Measurements from ENCODE around the gene STRBP. TPM values are rescaled to one million over a fixed set of nuclear protein-coding genes. Genes with fewer than 3 reads are reported as not detected.
"Not testable (repeated sequence)": the region's sequence is repeated elsewhere in the genome, so short reads cannot be mapped to it uniquely, and the experiment has no call there.

Gene STRBP
- total RNA-seq, 2 donors from 2014 or later = 20.1 to 24.5 TPM

- H3K9me3 ChIP-seq = no peaks in the 10 kb centered on the region
- no peaks in the 10 kb centered on the region for H3K36me3 ChIP-seq
- no peak for TF ChIP-seq POLR2AphosphoS5 (IDR thresholded peaks at IDR 0.05)
- no peak for TF ChIP-seq POLR2A (IDR thresholded peaks at IDR 0.05)
- no peak for TF ChIP-seq CTCF (IDR thresholded peaks at IDR 0.05)
- no peak overlapping the region for H3K27ac ChIP-seq
- 74% methylated on average over 3 of the region's 3 CpGs for WGBS
- no peaks in the 10 kb centered on the region for H3K4me1 ChIP-seq (replicated peaks)
- DNase-seq (ENCODE audit: low spot score) = no peak
- H3K4me3 ChIP-seq = no peak overlapping the region
- intact Hi-C loops (cut with DNase I) = no loop called here
- H3K27me3 ChIP-seq (replicated peaks; ENCODE audit: insufficient read depth) = no peaks in the 10 kb centered on the region
These were observed 10.0 kb upstream of the STRBP start for GRCh38 chr9:123278361-123278760.

GRCh38 chr9:123276551-123276950 lies 8.2 kb upstream of the STRBP start:
- Histone ChIP-seq H3K9me3 (no peaks in the 10 kb centered on the region), H3K4me1 (replicated peaks) (no peaks in the 10 kb centered on the region), H3K36me3 (no peaks in the 10 kb centered on the region), H3K27me3 (replicated peaks; ENCODE audit: insufficient read depth) (no peaks in the 10 kb centered on the region), H3K4me3 (no peak overlapping the region), H3K27ac (no peak overlapping the region)
- no peak for DNase-seq (ENCODE audit: low spot score)
- TF ChIP-seq POLR2AphosphoS5 (IDR thresholded peaks at IDR 0.05) (no peak), CTCF (IDR thresholded peaks at IDR 0.05) (no peak), POLR2A (IDR thresholded peaks at IDR 0.05) (no peak)
- intact Hi-C loops (cut with DNase I) = no loop called here

- DNase-seq (ENCODE audit: low spot score); H3K27me3 ChIP-seq (replicated peaks; ENCODE audit: insufficient read depth); H3K27ac ChIP-seq; H3K36me3 ChIP-seq; H3K4me3 ChIP-seq; H3K9me3 ChIP-seq; H3K4me1 ChIP-seq (replicated peaks); intact Hi-C loops (cut with DNase I): not testable (repeated sequence)
- 94% methylated on average over 6 of the region's 6 CpGs for WGBS
These were observed 2.7 kb upstream of the STRBP start for GRCh38 chr9:123271133-123271532.

GRCh38 chr9:123269281-123269680 lies 895 bp upstream of the STRBP start:
- TF ChIP-seq POLR2A (IDR thresholded peaks at IDR 0.05) (no peak), CTCF (IDR thresholded peaks at IDR 0.05) (no peak), POLR2AphosphoS5 (IDR thresholded peaks at IDR 0.05) (no peak)
- DNase-seq (ENCODE audit: low spot score) = no peak
- peak overlapping the region; percentile 73 to 76 for H3K27ac ChIP-seq
- intact Hi-C loops (cut with DNase I) = loop anchor here (5.0 to 10.0 kb wide), 2 partner anchors 46 to 83 kb away; no protein-coding TSS in a partner anchor
- 65% methylated on average over 7 of the region's 7 CpGs for WGBS
- H3K27me3 ChIP-seq (replicated peaks; ENCODE audit: insufficient read depth) = no peaks in the 10 kb centered on the region
- no peaks in the 10 kb centered on the region for H3K4me1 ChIP-seq (replicated peaks)
- no peaks in the 10 kb centered on the region for H3K9me3 ChIP-seq
- H3K4me3 ChIP-seq = peak overlapping the region; percentile 79 to 83
- H3K36me3 ChIP-seq = no peaks in the 10 kb centered on the region

GRCh38 chr9:123268199-123268464 lies 254 bp downstream of the STRBP start:
- intact Hi-C loops (cut with DNase I) = loop anchor here (5.0 to 10.0 kb wide), 2 partner anchors 47 to 84 kb away; no protein-coding TSS in a partner anchor
- Histone ChIP-seq H3K27me3 (replicated peaks; ENCODE audit: insufficient read depth) (no peaks in the 10 kb centered on the region), H3K27ac (peak overlapping the region in 1 of 2 donors; percentile 53), H3K4me1 (replicated peaks) (no peaks in the 10 kb centered on the region), H3K36me3 (no peaks in the 10 kb centered on the region), H3K4me3 (peak overlapping the region; percentile 79 to 83), H3K9me3 (no peaks in the 10 kb centered on the region)
- no peak for DNase-seq (ENCODE audit: low spot score)
- 0% methylated on average over 6 of the region's 49 CpGs for WGBS
- no peak for TF ChIP-seq CTCF (IDR thresholded peaks at IDR 0.05)

Measured in prostate gland (tissue), 2 donors.